HG03095 (cell line): ENCODE data around the gene EHHADH.
A peak's percentile ranks its signal among the peaks of the same experiment; 100 is the strongest.

ENCODE experiments used
- ATAC-seq: cut with Tn5 transposase; IDR thresholded peaks from one replicate; pipeline ENCODE4 v1.9.1; 2021; ENCODE audit warnings: moderate library complexity; ENCODE audit not compliant: unreplicated experiment

EHHADH gene

DNA sequence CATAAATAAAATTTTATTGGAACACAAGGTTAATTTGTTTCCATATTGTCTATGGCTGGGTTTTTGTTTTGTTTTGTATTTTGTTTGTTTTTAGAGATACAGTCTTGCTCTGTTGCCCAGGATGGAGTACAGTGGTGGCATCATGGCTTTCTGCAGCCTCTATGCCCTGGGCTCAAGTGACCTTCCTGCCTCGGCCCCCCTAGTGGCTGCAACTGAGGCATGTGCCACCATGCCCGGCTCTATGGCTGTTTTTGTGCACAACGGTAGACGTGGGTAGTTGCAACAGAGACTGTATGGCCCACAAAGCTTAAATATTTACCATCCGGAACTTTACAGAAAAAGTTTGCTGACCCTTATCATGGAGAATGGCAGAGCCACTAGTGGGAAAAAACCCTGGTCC is 54.2 kb downstream of the EHHADH start:
- ATAC-seq = no peak

DNA sequence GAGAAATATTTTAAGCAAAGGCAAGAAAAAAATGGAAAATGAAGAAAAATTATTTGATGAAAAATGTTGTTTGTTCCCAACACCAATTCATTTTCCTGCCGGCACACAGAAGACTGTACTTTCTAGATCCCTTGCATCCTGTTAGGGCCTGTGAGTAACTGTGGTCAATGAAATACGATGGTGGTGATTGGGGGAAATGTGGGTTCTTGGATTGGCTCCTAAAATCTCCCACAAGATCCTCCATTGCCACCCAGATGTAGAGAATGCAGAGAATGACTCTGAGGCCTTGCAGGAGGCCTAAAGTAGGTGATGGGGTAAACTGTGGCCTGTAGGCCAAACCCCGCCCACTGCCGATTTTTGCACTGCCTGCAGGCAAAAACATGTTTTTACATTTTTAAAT is 54.6 kb downstream of the EHHADH start:
- no peak for ATAC-seq

DNA sequence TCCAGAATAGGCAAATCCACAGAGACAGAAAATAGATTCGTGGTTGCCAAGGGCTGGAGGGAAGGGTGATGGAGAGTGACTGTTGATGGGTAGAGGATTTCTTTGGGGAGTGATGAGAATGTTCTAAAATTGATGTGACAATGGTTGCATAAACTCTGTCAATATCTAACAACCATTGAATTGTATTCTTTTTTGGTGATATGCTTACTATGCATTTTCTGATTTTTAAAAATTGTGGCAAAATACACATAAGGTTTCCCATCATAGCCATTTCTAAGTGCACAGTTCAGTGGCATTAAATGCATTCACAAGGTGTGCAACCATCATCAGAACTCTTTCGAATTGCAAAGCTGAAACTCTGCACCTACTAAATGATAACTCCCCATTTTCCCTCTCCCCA is 56.8 kb downstream of the EHHADH start:
- no peak for ATAC-seq

DNA sequence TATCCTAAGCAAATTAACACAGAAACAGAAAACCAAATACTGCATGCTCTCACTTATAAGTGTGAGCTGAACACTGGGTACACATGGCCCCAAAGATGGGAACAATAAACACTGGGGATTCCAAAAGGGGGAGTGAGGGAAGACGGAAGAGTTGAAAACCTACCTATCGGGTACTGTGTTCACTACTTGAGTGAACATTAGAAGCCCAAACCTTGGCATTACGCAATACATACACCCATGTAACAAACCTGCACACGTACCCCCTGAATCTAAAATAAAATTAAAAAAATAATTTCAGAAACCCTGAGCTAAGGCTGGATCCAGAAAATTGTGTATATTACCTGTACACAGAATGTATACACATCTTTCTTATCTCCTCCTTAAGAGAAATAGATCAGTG is 58.2 kb downstream of the EHHADH start:
- ATAC-seq = no peak

DNA sequence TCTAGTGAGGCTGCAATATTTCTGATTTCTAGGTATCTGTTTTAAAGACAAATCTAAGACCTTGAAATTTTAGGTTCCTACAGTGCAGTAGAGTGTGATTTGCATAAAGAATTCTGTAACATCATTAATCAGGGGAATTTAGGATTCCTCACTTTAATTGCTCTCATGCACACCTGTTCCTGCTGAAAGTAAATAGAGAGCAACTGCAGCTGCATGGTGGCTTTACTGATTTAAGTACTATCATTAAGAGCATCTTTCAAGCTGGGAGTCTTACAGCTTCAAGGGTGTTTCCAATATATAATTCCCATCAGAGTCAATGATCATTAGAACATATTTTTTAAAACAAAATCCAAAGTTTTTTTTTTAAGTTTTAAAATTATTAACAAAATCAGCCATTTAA is 65.0 kb downstream of the EHHADH start:
- ATAC-seq = no peak

DNA sequence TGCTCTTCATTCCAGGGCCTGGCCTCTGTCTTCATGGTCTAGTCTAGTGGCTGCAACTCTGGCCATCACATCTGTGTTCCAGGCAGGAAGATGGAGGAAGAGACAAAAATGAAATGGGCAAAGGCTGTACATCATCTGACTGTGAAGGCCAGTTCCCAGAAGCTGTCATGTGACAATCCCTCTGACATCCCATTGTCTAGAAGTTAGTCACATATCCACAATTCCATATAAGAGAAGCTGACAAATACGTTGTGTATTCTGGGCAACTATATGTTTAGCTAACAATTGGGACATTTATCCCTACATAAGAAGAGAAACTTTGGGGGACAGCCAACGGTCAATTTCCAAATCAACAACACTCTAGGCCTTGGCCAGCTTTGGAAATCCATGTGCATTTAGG is 66.5 kb downstream of the EHHADH start:
- ATAC-seq = no peak

DNA sequence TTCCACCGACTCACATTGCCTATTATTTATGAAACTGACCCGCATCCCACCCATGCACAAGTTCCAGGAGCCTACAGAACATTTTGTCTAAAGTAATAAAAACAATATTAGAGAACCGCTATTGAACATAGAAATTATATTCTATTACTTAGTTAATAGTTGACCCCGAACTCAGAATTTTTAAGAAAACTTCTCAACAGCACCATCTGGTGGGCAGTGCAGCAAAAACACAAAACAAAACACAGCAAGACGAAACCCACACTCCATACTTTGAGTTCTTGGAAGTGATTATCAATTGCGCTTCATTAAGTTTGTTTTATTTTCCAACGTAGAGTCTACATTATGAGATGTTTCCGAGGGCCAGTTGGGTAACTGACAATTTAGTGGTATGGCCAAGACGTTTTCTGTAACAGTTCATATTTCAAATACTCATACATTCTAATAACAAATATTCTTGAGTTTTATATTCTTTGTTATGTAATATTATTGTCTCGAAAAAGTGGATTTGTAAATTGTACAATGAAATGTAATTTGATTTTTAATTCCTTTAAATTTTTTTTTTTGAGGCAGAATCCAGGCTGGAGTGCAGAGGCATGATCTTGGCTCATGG is 77.0 kb downstream of the EHHADH start:
- ATAC-seq = no peak

DNA sequence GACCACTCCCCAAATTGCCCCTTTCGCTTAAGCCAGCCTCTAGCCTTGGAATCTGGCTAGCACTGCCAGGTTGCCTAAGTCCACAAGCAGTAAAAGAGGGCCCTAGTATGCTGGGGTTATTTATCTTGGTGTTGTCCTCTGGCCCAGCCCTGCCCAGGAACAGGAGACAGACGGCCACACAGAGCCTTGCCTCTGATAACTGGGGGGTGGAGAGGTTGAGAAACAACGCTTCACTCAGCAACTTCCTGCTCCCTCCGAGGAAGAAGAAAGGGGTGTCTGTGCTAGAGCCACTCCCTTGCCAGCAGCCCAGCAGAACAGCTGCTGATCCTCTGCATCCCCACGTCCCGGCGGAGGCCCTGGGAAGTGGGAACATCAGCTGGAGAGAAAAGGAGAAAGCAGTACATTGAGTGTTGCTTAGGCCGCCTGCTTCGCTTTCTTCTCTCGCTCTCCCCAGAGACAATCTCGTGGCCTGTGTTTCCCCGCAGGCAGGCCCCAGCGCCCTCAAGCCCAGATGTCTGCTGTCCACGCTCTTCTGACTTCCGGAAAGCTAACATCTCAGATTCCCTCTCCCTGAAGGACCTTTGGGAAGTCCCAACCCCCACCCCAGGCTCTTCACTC is 78.4 kb downstream of the EHHADH start:
- peak; percentile 75 for ATAC-seq

DNA sequence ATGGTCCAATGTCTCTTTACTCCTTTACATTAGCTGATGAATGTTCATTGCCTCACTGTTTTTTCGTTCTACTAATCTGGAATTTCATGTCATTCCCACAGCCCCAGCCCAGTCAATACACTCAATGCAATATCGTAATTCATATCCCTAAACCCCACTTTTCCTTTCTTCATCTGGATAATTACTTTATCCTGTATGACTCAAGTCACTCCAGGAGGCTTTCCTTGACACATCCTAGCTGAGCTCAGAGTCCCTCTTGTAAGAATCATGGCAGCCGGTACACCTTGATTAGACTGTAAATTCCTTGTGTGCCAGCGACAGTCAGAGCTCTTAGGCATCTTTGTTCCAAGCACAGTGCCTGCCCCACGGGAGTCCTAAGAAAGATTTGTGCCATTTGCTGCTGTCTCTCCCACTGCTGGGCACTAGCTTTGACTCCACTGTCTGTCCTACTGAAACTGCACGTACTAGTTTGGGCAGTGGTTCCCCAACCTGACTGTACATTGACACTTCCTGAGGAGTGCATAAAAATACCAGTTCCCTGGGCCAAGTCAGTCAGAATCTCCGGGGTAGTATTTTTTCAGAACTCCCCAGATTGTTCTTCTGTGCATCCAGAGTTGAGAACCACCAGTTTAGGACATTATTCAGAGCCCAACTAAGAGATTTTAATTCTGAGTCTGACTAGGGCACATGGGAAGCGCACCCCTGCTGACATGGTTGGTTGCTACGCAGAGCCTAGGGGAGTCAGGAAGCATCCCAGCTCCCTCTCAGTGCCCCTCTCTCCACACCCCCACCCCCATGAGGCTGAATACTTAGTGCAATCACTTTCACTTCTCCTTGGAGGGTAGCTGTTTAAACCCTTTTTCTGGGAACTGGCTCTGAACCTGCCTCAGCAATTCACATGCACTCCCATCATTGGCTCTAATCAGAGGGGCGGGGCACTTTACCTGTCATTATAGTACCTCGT is 81.5 kb downstream of the EHHADH start:
- no peak for ATAC-seq

DNA sequence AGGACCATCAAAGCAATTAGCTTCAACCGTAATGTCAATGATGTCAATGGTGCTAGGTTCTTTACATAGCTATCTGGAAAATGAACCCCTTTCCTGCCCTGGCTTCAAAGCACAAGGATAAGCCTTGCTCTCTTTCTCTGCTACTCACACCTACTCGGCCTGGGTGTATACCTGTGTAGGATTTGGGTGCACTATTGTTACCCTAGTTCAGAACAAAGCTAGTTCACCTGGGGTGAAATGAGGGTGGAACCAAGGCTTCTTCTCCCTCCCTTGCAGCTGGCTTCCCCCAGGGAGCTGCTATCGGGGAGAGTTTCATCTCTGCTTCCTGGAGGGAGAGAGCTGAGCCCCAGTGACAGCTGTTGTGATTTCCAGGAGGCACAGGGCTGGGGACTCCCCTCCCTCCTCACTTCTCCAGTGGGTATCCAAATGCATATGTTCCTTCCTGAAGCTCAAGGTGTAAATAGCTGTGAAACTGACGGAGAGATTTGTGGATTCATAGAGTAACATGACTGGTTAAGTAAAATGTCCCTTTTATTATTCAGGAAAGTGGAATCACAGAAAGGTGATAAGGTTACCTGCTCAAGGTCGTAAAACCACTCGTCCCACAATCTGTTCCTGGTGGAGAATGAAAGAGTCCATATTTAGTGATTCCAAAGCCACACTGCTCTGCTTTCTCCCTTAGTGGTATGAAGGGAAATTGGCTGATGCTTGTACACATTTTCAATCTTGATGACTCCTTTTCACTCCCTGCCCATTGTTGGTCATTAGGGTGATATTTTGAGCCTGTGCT is 89.2 kb downstream of the EHHADH start:
- ATAC-seq = no peak

DNA sequence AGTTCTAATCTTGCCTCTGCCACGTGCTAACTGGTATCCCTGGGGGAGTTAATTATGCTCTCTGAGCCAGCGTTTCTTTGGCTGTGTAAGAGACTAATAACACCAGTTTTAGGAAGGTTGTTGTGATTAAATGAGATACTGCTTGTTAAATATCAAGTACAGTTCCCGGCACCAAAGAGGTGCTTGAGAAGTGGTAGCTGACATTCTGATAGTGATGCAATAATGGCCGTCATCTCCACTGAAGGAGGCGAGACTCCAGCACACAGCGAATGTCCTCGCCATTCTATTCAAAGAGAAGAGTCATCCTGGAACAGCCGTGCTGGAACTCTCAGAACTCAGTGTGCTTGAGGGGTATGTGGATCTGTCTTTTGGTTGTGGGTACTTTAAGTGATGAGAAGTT is 91.2 kb downstream of the EHHADH start:
- ATAC-seq = no peak

DNA sequence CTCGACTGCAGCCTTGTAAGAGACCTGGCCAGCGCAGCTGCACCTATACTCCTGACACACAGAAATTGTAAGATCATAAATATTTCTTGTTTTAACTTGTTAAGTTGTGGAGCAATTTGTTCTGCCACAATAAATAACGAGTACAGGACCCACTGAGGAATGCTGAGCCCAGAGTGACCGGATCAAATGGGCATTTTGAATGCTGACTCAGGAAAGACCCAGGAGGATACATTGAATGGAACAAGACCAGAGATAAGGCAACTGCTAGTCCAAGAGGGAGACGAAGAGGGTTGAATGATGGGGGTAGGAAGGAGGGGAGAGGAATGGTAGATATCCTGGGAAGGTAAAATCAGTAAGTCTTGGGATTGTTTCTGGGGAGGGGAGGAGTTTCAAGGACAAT is 92.1 kb downstream of the EHHADH start:
- no peak for ATAC-seq

DNA sequence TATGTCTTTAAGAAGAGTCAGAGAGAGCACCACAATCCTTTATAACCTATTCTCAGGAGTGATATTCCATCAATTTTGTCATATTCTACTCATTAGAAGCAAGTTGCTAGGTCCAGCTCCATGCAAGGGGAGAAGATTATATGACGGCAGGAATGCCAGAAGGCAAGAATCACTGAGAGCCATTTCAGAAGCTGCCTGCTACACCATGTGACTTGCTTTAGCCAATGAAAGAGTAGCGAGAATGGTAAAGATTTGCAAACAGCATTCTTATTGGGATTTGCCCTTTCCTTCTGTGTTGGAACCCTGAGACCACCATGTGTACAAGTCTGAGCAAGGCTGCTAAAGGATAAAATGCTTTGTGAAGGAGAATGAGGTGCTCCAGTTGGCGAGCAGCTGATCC is 96.5 kb downstream of the EHHADH start:
- no peak for ATAC-seq

DNA sequence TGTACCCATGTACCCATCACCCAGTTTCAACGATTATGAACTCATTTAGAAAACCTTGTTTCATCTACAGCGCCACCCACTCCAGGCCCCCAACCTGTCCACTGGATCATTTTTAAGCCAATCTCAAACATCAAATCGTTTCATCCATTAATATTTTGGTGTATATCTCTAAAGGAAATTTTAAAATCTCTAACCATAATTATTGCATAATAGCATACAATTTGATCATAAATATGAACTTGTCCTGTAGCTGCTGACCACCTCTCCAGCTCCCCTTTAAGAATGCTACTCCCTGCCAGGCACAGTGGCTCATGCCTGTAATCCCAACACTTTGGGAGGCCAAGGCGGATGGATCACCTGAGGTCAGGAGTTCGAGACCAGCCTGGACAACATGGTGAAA is 98.2 kb downstream of the EHHADH start:
- no peak for ATAC-seq

DNA sequence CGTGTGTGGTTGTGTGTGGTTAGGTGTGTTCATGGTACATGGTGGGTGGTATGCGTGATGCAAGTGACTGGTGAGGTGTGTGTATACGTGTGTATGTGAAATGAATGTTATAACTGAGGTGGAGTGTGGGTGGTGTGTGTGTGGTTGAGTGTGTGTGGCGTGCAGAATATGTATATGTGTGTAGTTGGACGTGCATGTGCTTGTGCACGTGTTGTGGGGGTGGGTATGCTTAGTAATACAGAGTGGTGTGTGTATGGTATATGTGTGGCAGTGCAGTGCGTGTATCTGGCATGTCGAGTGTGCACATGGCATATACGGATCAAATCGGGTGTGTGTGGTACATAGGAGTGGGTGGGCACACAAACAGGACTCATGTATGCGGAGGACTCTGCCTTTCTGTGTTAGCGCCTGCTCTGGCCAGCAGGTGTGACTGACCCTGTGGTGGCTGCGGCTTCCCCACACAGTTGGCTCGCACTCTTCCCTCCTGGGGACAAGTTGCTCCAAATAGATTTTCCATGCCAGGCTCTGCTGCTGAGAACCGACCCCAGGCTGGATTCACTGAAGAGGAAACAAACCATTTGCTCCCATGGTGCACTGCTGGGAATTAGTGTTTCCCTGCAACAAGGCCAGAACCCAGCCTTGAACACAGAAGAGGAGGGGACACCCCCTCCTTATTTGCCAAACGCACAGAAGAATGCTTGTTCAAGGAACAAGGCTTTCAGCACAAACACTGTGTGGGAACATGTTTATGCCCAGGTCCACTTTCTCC is 99.8 kb downstream of the EHHADH start:
- no peak for ATAC-seq

DNA sequence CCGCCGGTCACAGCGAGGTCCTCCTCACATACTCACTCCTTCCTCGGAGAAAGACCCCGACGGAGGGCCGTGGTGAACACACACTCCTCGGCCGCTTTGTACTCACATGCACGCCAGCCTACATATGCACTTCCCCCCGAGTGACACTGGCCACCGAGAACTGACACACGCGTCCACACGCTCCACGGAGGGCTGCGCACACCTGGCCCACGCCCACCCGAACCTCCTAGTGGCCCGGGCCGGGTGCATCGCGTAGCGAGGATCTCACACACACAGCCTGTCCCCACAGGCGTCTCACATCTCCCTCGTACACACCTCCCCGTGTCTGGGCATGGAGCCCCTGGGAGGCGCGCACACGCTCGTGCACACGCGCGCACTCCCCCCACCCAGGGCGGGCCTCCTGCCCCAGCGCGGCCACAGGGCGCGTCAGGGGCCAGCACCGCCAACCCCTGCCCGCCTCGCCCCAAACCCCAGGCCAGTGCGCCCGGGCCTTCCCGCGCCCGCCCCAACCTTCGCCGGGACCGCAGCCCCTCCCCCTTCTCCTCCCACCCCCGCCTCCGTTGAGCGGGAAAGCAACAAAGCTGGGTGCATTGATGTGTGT is 100.6 kb downstream of the EHHADH start:
- ATAC-seq = no peak

DNA sequence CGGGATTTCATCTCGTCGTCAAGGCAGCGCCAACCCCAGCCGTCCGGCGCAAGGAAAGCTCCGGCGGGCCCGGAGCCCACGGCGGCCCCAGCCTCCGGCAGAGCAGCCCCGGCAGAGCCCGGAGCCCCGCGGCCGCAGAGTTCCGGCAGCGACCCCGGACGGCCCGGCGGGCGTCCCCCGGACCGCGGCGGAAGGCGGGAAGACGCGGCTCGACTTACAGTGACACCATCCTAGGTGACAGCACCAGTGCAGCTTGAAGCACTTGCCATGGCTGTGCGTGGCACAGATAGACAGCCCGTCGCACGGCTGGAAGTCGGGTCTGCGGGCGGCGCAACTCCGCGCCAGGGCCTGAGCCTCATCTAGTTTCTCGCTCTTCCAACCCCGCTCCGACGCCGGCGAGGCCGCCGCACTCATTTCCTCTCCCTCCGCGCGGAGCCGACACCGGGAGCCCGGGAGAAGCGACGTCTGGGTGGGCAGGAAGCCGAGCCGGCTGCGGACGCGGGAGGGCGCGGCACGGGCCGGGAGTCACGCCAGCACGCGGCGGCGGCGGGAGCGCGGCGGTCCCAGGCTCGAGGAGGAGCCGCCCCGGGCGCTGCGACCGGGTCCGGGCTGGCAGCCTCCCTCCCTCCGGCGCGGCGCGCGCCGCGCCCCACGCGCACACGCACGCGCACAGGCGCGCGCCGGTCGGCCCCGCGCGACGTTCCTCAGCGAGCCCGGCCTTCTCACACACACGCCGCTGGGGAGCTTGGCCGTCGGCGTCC is 101.3 kb downstream of the EHHADH start, which contains the start of gene C3orf70:
Gene C3orf70 (minus strand): TSS at position 651 of the 761 bp plus-strand sequence. CDS start 237 bp downstream, at position 414.
- no peak for ATAC-seq

DNA sequence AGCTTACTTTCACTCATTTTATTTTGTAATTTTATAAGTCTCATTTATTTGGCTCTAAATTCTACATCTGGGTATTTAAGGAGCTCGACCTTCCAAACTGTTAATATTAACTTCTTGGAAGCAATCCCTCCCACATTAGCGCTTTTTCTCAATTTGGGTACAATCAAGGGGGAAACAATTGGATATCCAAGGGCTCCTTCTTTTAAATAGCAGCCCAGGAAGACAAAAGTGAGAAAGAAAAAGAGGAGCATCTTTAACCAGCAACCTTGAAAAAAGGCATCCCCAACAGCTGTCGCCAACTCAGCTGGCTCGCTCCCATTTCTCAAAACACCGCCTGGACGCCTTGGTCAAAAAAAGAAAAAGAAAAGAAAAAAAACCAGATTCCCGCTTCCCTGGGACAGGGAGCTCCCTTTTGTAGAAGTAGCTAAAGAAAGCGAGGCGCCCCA is 101.9 kb downstream of the EHHADH start:
- no peak for ATAC-seq
